ENCODE results near the gene CITED4. TPM values are rescaled to one million over a fixed set of nuclear protein-coding genes. Genes with fewer than 3 reads are reported as not detected.

Gene CITED4
- total and polyA plus RNA-seq, 7 donors: 3.0 to 59.8 (median 23.5) TPM; not detected in 2

DNA sequence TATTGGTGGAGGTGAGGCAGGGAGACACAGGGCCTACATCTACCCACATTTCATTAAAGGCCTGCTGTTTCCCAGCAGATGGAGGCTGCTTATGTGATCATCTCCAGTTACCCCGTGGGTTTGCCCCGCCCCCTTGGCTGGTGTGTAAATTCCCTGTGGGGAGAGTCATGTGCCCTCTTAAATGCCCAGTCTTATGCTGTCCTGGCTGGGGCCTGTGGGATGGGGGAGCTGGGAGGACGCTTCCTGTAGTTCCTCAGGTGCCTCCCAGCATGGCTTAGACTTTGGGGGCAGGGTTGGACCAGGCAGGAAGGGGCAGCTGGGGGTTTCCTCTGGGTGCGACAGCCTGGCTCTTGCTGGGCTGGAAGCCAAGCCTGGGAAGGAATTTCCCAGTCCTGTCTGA is 15.5 kb upstream of the CITED4 start:
- intact Hi-C loops (cut with DNase I): no loop called here
- Histone ChIP-seq H3K36me3 (no peaks in the 10 kb centered on the region), H3K27me3 (no peaks in the 10 kb centered on the region), H3K9me3 (peaks cover 0 to 3% (median 1%) of the 10 kb centered on the region in 4 donors), H3K4me3 (no peak overlapping the region), H3K27ac (peak overlapping the region; percentile 56 to 77 (median 62)), H3K4me1 (peaks cover 0 to 14% (median 12%) of the 10 kb centered on the region in 4 donors)
- 33 to 35% methylated on average over 4 of the region's 4 CpGs for WGBS, 2 donors
- DNase-seq: peak; percentile 90
- no peak for TF ChIP-seq POLR2A (IDR thresholded peaks at IDR 0.05)
- peak in 2 of 4 donors; percentile 30 to 77 for TF ChIP-seq EP300 (IDR thresholded peaks at IDR 0.05)
- peak in 3 of 4 donors; percentile 20 to 81 (median 40) for TF ChIP-seq POLR2AphosphoS5 (IDR thresholded peaks at IDR 0.05)

- peaks cover 0 to 14% (median 12%) of the 10 kb centered on the region in 4 donors for H3K4me1 ChIP-seq
- no peak for DNase-seq
- H3K27me3 ChIP-seq: no peaks in the 10 kb centered on the region
- no peaks in the 10 kb centered on the region for H3K36me3 ChIP-seq
- intact Hi-C loops (cut with DNase I): no loop called here
- H3K9me3 ChIP-seq: peaks cover 0 to 3% (median 1%) of the 10 kb centered on the region in 4 donors
- WGBS, 2 donors: 88 to 89% methylated on average over 1 of the region's 1 CpG
- H3K4me3 ChIP-seq: no peak overlapping the region
- TF ChIP-seq, protein P1, sequence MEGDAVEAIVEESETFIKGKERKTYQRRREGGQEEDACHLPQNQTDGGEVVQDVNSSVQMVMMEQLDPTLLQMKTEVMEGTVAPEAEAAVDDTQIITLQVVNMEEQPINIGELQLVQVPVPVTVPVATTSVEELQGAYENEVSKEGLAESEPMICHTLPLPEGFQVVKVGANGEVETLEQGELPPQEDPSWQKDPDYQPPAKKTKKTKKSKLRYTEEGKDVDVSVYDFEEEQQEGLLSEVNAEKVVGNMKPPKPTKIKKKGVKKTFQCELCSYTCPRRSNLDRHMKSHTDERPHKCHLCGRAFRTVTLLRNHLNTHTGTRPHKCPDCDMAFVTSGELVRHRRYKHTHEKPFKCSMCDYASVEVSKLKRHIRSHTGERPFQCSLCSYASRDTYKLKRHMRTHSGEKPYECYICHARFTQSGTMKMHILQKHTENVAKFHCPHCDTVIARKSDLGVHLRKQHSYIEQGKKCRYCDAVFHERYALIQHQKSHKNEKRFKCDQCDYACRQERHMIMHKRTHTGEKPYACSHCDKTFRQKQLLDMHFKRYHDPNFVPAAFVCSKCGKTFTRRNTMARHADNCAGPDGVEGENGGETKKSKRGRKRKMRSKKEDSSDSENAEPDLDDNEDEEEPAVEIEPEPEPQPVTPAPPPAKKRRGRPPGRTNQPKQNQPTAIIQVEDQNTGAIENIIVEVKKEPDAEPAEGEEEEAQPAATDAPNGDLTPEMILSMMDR (IDR thresholded peaks at IDR 0.05): no peak
- TF ChIP-seq POLR2AphosphoS5 (IDR thresholded peaks at IDR 0.05): no peak
- TF ChIP-seq EP300 (IDR thresholded peaks at IDR 0.05): no peak
- no peak for TF ChIP-seq POLR2A (IDR thresholded peaks at IDR 0.05)
- H3K27ac ChIP-seq: peak overlapping the region; percentile 56 to 77 (median 62)
Observed at GRCh38 chr1:40876891-40877290, 14.7 kb upstream of the CITED4 start.

DNA sequence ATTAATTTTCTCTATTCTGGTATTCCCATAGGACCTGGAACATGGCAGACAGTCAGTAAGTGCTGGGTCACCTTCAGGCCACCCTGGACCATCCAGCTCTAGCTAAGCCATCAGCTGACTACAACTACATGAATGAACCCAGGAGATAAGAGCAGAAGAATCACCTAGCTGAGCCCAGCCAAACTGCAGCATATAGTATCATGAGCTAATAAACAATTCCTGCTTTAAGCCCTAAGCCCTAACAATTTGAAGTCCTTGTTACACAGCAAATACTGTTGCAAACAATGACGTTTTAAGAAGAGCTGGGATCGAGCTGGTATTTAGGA is 14.2 kb upstream of the CITED4 start:
- intact Hi-C loops (cut with DNase I): no loop called here
- H3K9me3 ChIP-seq: peaks cover 0 to 3% (median 1%) of the 10 kb centered on the region in 4 donors
- H3K4me1 ChIP-seq: peaks cover 0 to 14% (median 12%) of the 10 kb centered on the region in 4 donors
- H3K4me3 ChIP-seq: no peak overlapping the region
- 91 to 92% methylated on average over 2 of the region's 2 CpGs for WGBS, 2 donors
- DNase-seq: no peak
- H3K27me3 ChIP-seq: no peaks in the 10 kb centered on the region
- TF ChIP-seq, protein P1 (IDR thresholded peaks at IDR 0.05): no peak
- no peak for TF ChIP-seq POLR2AphosphoS5 (IDR thresholded peaks at IDR 0.05)
- TF ChIP-seq POLR2A (IDR thresholded peaks at IDR 0.05): no peak
- TF ChIP-seq EP300 (IDR thresholded peaks at IDR 0.05): no peak
- no peaks in the 10 kb centered on the region for H3K36me3 ChIP-seq
- H3K27ac ChIP-seq: peak overlapping the region in 2 of 4 donors; percentile 5 to 67

DNA sequence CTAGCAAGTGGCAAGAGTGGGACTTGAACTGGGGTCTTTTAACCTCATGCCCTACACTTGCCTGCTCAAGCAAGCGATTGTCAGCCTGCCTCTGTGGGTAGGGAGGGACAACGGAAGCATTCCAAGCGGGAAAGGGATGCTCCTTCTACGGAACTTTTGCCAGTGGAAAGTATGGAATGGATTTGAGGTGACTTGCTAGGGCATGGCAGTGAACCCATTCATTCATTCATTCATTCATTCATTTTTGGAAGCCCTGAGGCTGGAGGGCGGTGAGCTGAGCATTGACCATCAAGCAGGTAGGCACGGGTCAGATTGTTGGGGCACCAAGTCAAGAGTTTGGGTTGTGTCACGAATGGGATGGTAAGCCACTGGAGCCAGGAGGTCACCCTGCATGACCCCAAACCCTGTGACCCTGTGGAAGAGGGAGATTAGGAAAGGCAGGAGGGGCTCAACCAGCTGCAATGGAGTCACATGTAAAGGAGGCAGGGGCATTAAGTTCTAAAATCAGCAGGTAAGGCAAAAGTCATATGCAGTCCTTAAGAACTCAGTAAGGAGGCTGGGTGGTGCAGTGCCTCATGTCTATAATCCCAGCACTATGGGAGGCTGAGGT is 11.8 kb upstream of the CITED4 start:
- TF ChIP-seq, protein P1 (IDR thresholded peaks at IDR 0.05): no peak
- no peak for TF ChIP-seq EP300 (IDR thresholded peaks at IDR 0.05)
- TF ChIP-seq POLR2A (IDR thresholded peaks at IDR 0.05): no peak
- TF ChIP-seq POLR2AphosphoS5 (IDR thresholded peaks at IDR 0.05): no peak
- 92 to 94% methylated on average over 7 of the region's 7 CpGs for WGBS, 2 donors
- Histone ChIP-seq H3K36me3 (no peaks in the 10 kb centered on the region), H3K27ac (no peak overlapping the region), H3K4me3 (no peak overlapping the region), H3K27me3 (no peaks in the 10 kb centered on the region), H3K9me3 (peaks cover 0 to 3% (median 1%) of the 10 kb centered on the region in 4 donors), H3K4me1 (peaks cover 0 to 14% (median 12%) of the 10 kb centered on the region in 4 donors)
- intact Hi-C loops (cut with DNase I): no loop called here
- DNase-seq: no peak

GRCh38 chr1:40872276-40872675 is 10.1 kb upstream of the CITED4 start:
- Histone ChIP-seq H3K27me3 (no peaks in the 10 kb centered on the region), H3K9me3 (peaks cover 0 to 3% (median 1%) of the 10 kb centered on the region in 4 donors), H3K36me3 (no peaks in the 10 kb centered on the region), H3K4me3 (no peak overlapping the region), H3K4me1 (peaks cover 0 to 20% (median 13%) of the 10 kb centered on the region in 4 donors), H3K27ac (no peak overlapping the region)
- 90% methylated on average over 3 of the region's 3 CpGs for WGBS, 2 donors
- no peak for DNase-seq
- intact Hi-C loops (cut with DNase I): no loop called here
- TF ChIP-seq EP300 (IDR thresholded peaks at IDR 0.05) (no peak), POLR2A (IDR thresholded peaks at IDR 0.05) (no peak), POLR2AphosphoS5 (IDR thresholded peaks at IDR 0.05) (no peak)
- TF ChIP-seq, protein P1 (IDR thresholded peaks at IDR 0.05): no peak
